Cardiac muscle cell (in vitro differentiated cells and primary cell): ENCODE data around the gene VPS35L. TPM values are rescaled to one million over a fixed set of nuclear protein-coding genes. Genes with fewer than 3 reads are reported as not detected.

ENCODE experiments used
- DNase-seq, 2 donors: peaks; one replicate each; pipeline versions ENCODE4 v3.0.0 to v3.0.0-alpha.2; 2010 to 2017; ENCODE audit warnings: low read depth in 1 of 2, low spot score in 1 of 2
- H3K27ac ChIP-seq: fragments of 200-600 bp; sonication (generic); 2 replicates; pipeline ENCODE4 v1.5.1; 2016
- H3K27me3 ChIP-seq: fragments of 200-600 bp; sonication (generic); 2 replicates; pipeline ENCODE4 v1.6.0; 2016; ENCODE audit warnings: control low read depth
- H3K36me3 ChIP-seq: fragments of 200-600 bp; sonication (generic); 2 replicates; pipeline ENCODE4 v1.5.1; 2016; ENCODE audit warnings: control low read depth
- H3K4me1 ChIP-seq: fragments of 200-600 bp; sonication (generic); 2 replicates; pipeline ENCODE4 v1.8.1; 2017; ENCODE audit warnings: low read depth, mild to moderate bottlenecking, mixed run types
- H3K4me3 ChIP-seq: fragments of 200-600 bp; sonication (generic); 2 replicates; pipeline ENCODE4 v1.5.1; 2016; ENCODE audit warnings: mild to moderate bottlenecking
- H3K9me3 ChIP-seq: fragments of 200-600 bp; sonication (generic); 2 replicates; pipeline ENCODE4 v1.5.1; 2017; ENCODE audit warnings: low read depth, mild to moderate bottlenecking, control low read depth
- CTCF ChIP-seq: IDR thresholded peaks from 2 replicates; pipeline ENCODE4 v1.5.1; 2012; ENCODE audit warnings: low read depth, mild to moderate bottlenecking, low read length
- polyA plus RNA-seq: library from polyadenylated mRNA; unstranded; fragments of >200 nt; fragmentation: Nextera tagmentation; extraction: Ambion mirVana; gene quantifications from 2 replicates; pipeline ENCODE4 v1.2.1, GENCODE V29; 2016
- total RNA-seq: library from RNA; depleted of rRNA; stranded (reverse); fragments of >200 nt; gene quantifications from 2 replicates; pipeline ENCODE4 v1.2.3, GENCODE V29; 2016

Gene VPS35L
- total and polyA plus RNA-seq, 2 experiments from 2014 or later, result 31.5 to 61.6 TPM

- peaks cover under 1% of the 10 kb centered on the region for H3K36me3 ChIP-seq
- peak overlapping the region; percentile 21 for H3K27ac ChIP-seq
- no peak for DNase-seq
- TF ChIP-seq CTCF, result no peak
- no peak overlapping the region for H3K4me3 ChIP-seq
- H3K27me3 ChIP-seq, result no peaks in the 10 kb centered on the region
- H3K9me3 ChIP-seq, result no peaks in the 10 kb centered on the region
- peaks cover 11% of the 10 kb centered on the region for H3K4me1 ChIP-seq
These were observed 33.1 kb upstream of the VPS35L start for GRCh38 chr16:19522397-19522732.

GRCh38 chr16:19522760-19523159 lies 32.7 kb upstream of the VPS35L start:
- no peak for DNase-seq
- no peaks in the 10 kb centered on the region for H3K9me3 ChIP-seq
- H3K36me3 ChIP-seq, result no peaks in the 10 kb centered on the region
- peaks cover 11% of the 10 kb centered on the region for H3K4me1 ChIP-seq
- H3K4me3 ChIP-seq, result no peak overlapping the region
- peak overlapping the region; percentile 21 for H3K27ac ChIP-seq
- no peak for TF ChIP-seq CTCF
- H3K27me3 ChIP-seq, result no peaks in the 10 kb centered on the region

- Histone ChIP-seq H3K4me3 (no peak overlapping the region), H3K36me3 (peaks cover 2% of the 10 kb centered on the region), H3K9me3 (no peaks in the 10 kb centered on the region), H3K27ac (no peak overlapping the region), H3K27me3 (no peaks in the 10 kb centered on the region), H3K4me1 (peaks cover 11% of the 10 kb centered on the region)
- no peak for TF ChIP-seq CTCF
- no peak for DNase-seq
These were observed 32.3 kb upstream of the VPS35L start for GRCh38 chr16:19523184-19523558.

GRCh38 chr16:19523559-19524355 lies 31.7 kb upstream of the VPS35L start, which contains the start of gene CCP110:
TSS of gene CCP110 (plus strand) at chr16:19523942. CDS start at chr16:19527882, 3,940 bp downstream.
- no peaks in the 10 kb centered on the region for H3K27me3 ChIP-seq
- peak within 1 kb of the TSS; percentile 29 for H3K27ac ChIP-seq
- DNase-seq, result peak; percentile 97 to 98
- peaks cover 6% of the 10 kb centered on the region for H3K36me3 ChIP-seq
- peak within 1 kb of the TSS; percentile 94 for H3K4me3 ChIP-seq
- peaks cover 11% of the 10 kb centered on the region for H3K4me1 ChIP-seq
- no peak for TF ChIP-seq CTCF
- no peaks in the 10 kb centered on the region for H3K9me3 ChIP-seq

GRCh38 chr16:19524356-19524615 lies 31.2 kb upstream of the VPS35L start:
- H3K4me3 ChIP-seq, result peak overlapping the region; percentile 94
- H3K27ac ChIP-seq, result peak overlapping the region; percentile 29
- H3K4me1 ChIP-seq, result peaks cover 11% of the 10 kb centered on the region
- H3K27me3 ChIP-seq, result no peaks in the 10 kb centered on the region
- no peaks in the 10 kb centered on the region for H3K9me3 ChIP-seq
- peak in 1 of 2 donors; percentile 8 for DNase-seq
- H3K36me3 ChIP-seq, result peaks cover 9% of the 10 kb centered on the region
- TF ChIP-seq CTCF, result no peak
